Measurements from ENCODE around the gene MRPS27.
"Not testable (repeated sequence)": the region's sequence is repeated elsewhere in the genome, so short reads cannot be mapped to it uniquely, and the experiment has no call there.

Gene MRPS27

GRCh38 chr5:72305194-72306142, 14.6 kb downstream of the MRPS27 start:
- POLR2A ChIA-PET = interaction anchor here (1.5 kb wide), 1 partner anchor 13 kb away, joined by 4 read pairs; no protein-coding TSS in a partner anchor

GRCh38 chr5:72302171-72302570, 17.9 kb downstream of the MRPS27 start:
- TF ChIP-seq, protein P1, sequence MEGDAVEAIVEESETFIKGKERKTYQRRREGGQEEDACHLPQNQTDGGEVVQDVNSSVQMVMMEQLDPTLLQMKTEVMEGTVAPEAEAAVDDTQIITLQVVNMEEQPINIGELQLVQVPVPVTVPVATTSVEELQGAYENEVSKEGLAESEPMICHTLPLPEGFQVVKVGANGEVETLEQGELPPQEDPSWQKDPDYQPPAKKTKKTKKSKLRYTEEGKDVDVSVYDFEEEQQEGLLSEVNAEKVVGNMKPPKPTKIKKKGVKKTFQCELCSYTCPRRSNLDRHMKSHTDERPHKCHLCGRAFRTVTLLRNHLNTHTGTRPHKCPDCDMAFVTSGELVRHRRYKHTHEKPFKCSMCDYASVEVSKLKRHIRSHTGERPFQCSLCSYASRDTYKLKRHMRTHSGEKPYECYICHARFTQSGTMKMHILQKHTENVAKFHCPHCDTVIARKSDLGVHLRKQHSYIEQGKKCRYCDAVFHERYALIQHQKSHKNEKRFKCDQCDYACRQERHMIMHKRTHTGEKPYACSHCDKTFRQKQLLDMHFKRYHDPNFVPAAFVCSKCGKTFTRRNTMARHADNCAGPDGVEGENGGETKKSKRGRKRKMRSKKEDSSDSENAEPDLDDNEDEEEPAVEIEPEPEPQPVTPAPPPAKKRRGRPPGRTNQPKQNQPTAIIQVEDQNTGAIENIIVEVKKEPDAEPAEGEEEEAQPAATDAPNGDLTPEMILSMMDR (IDR thresholded peaks at IDR 0.05; ENCODE audit: control extremely low read depth, extremely low read depth, low read depth, missing control alignments) = no peak
- ChIA-PET POLR2A (interaction anchor here (0.7 kb wide), 1 partner anchor 517 kb away, joined by 3 read pairs; no protein-coding TSS in a partner anchor), CTCF (interaction anchor here (1.0 to 2.0 kb wide), 6 partner anchors 10 to 33 kb away, joined by 3 to 7 read pairs (median 4); no protein-coding TSS in a partner anchor)
- DNase-seq (ENCODE audit: extremely low spot score) = no peak

More at GRCh38 chr5:72305194-72306142, 14.6 kb downstream of the MRPS27 start:
- TF ChIP-seq, protein P1 (IDR thresholded peaks at IDR 0.05; ENCODE audit: control extremely low read depth, extremely low read depth, low read depth, missing control alignments) = no peak
- CTCF ChIA-PET = interaction anchor here (1.1 to 2.6 kb wide), 6 partner anchors 10 to 44 kb away, joined by 3 to 10 read pairs (median 4); partner anchors contain the start of genes MRPS27 and PTCD2
- peak; percentile 24 for DNase-seq (ENCODE audit: extremely low spot score)

DNA sequence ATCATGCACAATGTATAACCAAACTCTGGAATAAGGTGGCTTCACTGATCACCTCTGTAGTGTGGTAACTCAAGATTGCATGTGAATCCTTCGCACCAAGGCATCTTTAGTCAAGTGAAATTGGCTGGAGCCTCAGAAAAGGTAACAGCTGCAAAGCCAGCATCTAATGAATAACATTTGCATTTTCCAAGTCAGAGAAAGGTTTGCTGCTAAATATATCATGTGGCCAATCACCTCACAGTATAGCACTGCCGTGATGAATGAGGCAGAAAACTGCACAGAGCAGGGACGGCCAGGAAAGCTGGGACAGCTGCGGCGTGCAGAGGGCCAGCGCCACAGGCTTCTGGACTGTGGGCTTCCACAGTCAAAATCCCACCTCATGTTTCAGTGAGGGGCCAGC, 18.5 kb downstream of the MRPS27 start:
- DNase-seq (ENCODE audit: extremely low spot score) = peak; percentile 36
- TF ChIP-seq, protein P1 (IDR thresholded peaks at IDR 0.05; ENCODE audit: control extremely low read depth, extremely low read depth, low read depth, missing control alignments) = no peak
- CTCF ChIA-PET = interaction anchor here (1.0 to 2.0 kb wide), 7 partner anchors 9 to 33 kb away, joined by 3 to 7 read pairs (median 4); no protein-coding TSS in a partner anchor
- POLR2A ChIA-PET = interaction anchor here (0.7 kb wide), 1 partner anchor 518 kb away, joined by 3 read pairs; no protein-coding TSS in a partner anchor

GRCh38 chr5:72300590-72301339, 19.3 kb downstream of the MRPS27 start:
- TF ChIP-seq, protein P1 (IDR thresholded peaks at IDR 0.05; ENCODE audit: control extremely low read depth, extremely low read depth, low read depth, missing control alignments) = no peak
- DNase-seq (ENCODE audit: extremely low spot score) = no peak
- POLR2A ChIA-PET = no interaction called here
- CTCF ChIA-PET = interaction anchor here (1.1 to 2.0 kb wide), 2 partner anchors 9 to 32 kb away, joined by 3 to 7 read pairs; no protein-coding TSS in a partner anchor

GRCh38 chr5:72298711-72299110, 21.3 kb downstream of the MRPS27 start:
- POLR2A ChIA-PET = interaction anchor here (0.7 kb wide), 1 partner anchor 126 kb away, joined by 4 read pairs; no protein-coding TSS in a partner anchor
- CTCF ChIA-PET = interaction anchor here (1.3 to 5.9 kb wide), 5 partner anchors 7 to 21 kb away, joined by 3 to 37 read pairs (median 4); partner anchors contain the start of genes MRPS27 and PTCD2
- DNase-seq (ENCODE audit: extremely low spot score) = no peak
- TF ChIP-seq, protein P1 (IDR thresholded peaks at IDR 0.05; ENCODE audit: control extremely low read depth, extremely low read depth, low read depth, missing control alignments) = peak; percentile 5

DNA sequence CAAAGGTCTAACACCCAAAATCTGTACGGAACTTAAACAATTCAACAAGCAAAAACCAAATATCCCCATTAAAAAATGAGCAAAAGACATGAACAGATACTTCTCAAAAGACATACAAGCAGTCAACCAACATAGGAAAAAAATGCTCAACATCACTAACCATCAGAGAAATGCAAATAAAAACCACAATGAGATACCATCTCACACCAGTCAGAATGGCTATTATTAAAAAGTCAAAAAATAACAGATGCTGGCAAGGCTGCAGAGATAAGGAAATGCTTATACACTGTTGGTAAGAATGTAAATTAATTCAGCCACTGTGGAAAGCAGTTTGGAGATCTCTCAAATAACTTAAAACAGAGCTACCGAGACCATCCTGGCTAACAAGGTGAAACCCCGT, 21.9 kb downstream of the MRPS27 start:
- POLR2A ChIA-PET = interaction anchor here (0.7 kb wide), 1 partner anchor 126 kb away, joined by 4 read pairs; no protein-coding TSS in a partner anchor
- CTCF ChIA-PET = interaction anchor here (1.3 to 5.9 kb wide), 4 partner anchors 10 to 22 kb away, joined by 3 to 37 read pairs (median 4); partner anchors contain the start of genes MRPS27 and PTCD2
- not testable (repeated sequence) for DNase-seq (ENCODE audit: extremely low spot score)

Measured in GM10248 (cell line).